IPS-18c (cell line): ENCODE results near the gene ONECUT2.

Experiments used
- H3K4me3 ChIP-seq: 2 replicates; pipeline ENCODE4 v1.7.0; 2013; ENCODE audit warnings: low read depth, mild to moderate bottlenecking, low read length, moderate library complexity; ENCODE audit not compliant: insufficient read depth
- H3K9me3 ChIP-seq: one replicate; pipeline ENCODE4 v1.6.1; 2013; ENCODE audit warnings: mild to moderate bottlenecking, low read length, moderate library complexity; ENCODE audit not compliant: control insufficient read depth, insufficient read depth

Gene ONECUT2

DNA sequence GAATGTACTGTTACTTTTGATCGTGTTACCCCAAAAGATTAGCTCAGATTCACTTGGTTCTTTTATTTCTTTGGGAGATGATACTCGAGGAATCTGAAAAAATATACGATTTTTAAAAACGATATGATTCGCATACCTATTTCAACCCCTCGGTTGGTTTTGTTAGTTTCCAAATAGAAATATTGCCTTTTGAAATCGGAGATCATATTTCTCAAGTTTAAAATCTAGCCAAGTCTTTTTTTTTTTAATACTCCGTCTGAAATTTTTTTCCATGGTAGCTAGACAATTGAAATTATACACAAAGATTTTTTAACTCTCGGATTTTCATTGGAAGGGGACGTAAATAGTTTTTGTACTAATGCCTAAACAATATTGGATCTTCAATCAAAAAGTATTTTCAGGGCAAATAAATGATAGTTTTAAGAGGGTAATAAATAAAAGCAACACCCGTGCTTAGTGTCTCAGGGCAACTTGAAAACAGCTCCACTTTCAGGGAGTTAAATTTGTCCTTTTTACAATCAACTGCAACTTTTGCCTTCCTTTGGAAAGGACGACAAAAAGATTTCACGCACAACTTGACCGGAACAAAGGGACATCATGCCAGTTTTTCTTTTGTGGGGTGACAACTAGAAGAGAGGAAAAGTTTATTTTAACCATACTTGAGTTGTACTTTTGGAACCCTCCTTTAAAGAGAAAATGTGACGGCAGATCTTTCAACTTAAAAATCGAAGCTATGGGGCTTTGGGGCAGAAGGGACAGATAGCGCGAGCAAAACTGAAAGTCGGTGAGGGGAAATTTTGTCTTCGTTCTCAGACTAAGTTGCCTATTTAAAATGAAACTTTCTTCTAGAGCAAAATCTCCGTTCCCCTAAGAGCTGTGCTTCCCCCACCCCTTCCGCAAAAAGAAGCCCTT, 5.8 kb upstream of the ONECUT2 start:
- H3K4me3 ChIP-seq, result peak overlapping the region; percentile 34

DNA sequence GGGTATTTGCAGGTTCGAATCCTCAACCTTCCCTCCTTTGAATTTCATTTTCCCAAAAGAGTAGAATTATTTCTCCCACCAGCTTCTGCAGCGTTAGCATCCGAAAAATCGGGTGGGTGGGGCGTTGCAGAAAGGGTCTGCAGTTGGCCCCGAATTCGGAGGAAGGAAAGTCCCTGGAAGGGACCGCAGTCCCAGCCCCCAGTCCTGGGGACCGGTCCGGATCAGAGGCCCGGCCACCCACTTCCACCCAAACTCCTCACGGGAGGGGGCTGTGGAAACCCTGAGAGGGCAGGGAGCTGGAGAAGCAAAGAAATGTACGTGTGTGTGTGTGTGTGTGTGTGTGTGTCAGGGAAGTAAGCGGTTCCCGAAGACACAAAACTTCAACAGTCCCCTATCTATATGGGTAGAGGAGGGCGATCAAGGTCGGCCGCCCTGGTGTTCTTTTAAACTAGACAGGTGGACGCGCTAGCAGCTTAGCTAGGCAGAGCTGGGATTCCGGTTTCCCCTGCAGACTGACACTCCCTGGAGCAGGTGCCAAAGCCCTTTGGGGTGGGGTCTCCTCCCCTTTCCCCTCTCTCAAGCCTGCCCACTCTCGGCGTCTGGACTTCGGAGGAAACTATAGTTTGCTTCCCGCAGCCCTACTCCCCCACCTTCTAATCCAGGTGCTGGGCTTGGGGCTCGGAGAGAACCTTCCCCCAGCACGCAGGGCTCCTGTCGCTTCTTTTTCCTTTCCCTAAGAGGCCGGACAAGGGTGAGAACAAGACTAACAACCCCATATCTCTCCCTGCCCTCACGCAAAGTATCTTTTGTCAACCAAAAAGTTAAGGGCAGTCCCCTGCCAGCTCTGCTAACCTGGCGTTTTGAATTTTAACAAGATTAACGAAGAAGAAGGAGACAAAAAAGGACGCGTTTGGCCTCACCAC, 4.8 kb upstream of the ONECUT2 start:
- peaks cover 3% of the 10 kb centered on the region for H3K9me3 ChIP-seq
- H3K4me3 ChIP-seq, result peak overlapping the region; percentile 34

More for the DNA sequence above, 5.8 kb upstream of the ONECUT2 start:
- H3K9me3 ChIP-seq, result peaks cover 3% of the 10 kb centered on the region

DNA sequence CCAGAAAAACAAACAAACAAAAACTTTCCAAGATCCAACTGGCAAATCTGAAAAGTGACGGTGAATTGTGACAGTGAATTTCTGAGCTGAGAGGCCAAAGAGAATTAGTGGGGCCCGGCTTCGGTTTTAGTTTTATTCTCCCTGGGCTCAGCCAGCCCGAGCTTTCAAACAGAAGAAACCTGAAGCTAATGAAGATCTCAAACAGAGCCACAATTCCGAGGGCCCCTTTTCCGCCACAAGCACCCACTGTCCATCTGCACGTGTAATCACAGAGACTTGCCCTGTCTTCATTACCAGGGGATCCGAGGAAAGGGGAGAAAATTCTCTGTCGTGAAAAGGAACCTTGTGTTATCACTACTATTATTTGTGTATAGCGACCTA, 4.2 kb upstream of the ONECUT2 start:
- no peak overlapping the region; the same call in 1 of the 2 replicates for H3K4me3 ChIP-seq
- peaks cover 3% of the 10 kb centered on the region for H3K9me3 ChIP-seq

DNA sequence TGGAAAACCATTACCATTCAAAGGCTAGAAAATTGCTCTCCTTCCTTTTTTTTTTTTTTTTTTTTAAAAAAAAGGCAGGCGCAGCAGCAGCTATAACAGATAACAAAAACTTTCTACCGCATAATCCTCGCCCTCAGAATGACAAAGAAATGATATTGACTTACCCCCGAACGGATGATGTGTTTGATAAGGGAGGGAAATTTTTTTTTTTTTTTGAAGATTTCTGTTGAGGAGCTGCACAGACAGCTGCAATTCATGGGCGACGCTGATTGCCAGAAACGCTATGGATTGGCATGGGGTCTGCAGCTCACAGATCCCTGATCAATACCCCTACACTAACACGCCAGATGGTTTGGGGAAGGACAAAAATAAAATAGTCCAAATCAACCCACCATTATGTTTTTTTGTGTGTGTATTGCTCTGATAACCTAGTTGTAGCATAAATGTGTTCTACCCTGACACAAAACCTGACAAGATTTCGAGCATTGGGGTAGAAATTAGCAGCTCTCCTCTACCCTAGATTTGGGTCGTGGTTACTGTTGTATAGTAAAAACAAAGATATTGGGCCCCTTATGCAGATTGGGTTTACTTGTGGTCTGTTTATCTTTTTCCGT, 3.6 kb upstream of the ONECUT2 start:
- Histone ChIP-seq H3K9me3 (peaks cover 3% of the 10 kb centered on the region), H3K4me3 (no peak overlapping the region)

DNA sequence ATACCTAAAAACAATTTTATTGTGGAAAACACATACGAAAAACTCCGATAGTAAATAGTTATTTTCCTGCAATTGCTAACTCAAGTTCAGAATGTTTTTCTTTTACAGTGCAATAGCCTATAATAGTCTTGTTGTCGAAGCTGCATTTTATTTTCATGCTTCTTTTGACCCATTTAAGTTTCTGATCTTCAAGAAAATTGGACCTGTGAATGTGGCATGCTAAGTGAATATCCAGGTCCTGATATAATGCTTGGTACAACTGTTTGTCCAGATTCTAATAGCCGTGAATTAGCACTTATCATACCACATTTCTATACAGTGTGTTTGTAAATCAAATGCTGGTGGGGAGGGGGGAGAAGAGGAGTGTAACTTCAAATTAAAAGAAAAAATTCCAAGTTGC, 3.0 kb upstream of the ONECUT2 start:
- H3K4me3 ChIP-seq, result no peak overlapping the region
- H3K9me3 ChIP-seq, result peaks cover 3% of the 10 kb centered on the region

DNA sequence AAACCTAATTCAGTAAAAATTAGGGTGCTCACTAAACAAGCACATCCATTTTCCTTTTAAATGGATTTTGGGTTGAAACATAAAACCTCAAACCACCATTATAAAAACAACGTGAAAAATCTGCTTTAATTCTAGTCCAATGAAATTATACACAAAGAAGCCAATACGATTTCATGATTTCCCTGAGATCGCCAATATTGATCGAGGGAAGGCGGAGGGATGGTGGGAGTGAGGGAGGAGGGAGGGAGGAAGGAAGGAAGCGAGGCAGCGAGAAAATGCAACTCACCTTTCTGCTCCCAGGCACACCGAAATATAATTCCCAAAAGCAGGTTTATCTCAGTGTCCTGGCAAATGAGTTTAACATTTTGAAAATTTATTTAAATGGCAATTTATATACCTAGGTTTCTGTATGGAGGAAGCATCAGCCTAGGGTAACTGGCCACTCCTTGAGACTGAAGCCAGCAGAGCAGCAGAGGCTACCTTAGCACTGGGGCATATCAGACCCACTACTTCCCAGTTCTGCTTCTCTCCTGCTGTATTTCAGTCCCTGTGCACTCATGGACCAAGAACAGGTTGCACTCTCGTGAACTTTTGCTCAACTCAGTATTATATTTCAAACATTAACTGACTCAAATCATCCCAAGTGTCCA, 2.3 kb upstream of the ONECUT2 start:
- no peaks in the 10 kb centered on the region for H3K9me3 ChIP-seq
- H3K4me3 ChIP-seq, result no peak overlapping the region

DNA sequence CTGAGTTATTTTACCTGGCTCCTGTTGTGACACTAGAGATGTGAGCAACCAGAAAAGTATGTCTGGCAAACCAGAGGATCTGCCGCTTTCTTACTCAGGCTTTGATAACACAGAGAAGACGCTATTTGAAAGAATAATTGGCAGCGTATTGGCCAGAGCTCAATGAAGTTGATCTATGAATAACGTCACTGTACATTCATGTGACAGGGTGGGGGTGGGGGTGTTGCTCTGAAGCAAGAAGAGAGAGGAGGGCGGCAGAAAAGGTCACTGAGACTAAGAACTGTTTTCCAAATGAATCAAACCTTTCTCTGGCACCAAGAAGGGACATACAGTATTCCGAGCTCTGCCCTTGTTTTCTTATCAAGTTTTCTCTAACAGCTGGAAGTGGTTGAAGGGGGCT, 1.7 kb upstream of the ONECUT2 start:
- H3K9me3 ChIP-seq, result no peaks in the 10 kb centered on the region

DNA sequence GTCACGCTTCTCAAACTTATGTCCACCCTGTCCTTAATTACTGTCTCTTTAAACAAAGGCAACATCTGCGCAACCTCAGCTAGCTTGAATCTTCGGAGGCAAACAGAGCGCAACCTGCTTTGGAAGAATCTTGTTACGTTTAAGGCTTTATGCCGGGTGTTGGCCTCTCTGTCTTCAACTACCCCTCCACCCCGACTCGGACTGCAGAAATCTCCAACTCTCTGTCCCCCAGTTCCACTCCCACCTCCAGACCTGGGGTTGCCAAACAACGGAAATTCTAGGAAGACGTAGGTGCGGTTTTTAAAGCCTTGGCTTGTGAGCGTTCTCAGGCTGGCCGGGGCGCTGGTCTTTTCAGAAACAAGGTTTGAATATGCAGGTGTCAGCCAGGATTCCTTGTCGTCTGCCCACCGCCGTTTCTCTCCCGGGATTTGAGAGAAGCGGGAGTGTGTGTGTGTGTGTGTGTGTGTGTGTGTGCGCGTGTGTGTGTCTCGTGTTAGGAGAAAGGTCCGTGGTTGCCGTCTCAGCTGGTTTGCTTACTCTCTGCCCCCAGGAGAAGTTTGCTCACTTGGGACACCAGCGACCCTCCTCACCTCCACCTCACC, 1.1 kb upstream of the ONECUT2 start:
- H3K4me3 ChIP-seq, result peak overlapping the region; percentile 56; the same call in 1 of the 2 replicates

More for the DNA sequence above, 1.7 kb upstream of the ONECUT2 start:
- peak overlapping the region; percentile 56; the same call in 1 of the 2 replicates for H3K4me3 ChIP-seq

DNA sequence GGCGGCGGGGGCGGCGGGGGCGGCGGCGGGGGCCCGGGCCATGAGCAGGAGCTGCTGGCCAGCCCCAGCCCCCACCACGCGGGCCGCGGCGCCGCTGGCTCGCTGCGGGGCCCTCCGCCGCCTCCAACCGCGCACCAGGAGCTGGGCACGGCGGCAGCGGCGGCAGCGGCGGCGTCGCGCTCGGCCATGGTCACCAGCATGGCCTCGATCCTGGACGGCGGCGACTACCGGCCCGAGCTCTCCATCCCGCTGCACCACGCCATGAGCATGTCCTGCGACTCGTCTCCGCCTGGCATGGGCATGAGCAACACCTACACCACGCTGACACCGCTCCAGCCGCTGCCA, 644 bp downstream of the ONECUT2 start:
- Histone ChIP-seq H3K9me3 (no peaks in the 10 kb centered on the region), H3K4me3 (peak overlapping the region; percentile 36)

More for the DNA sequence above, 1.1 kb upstream of the ONECUT2 start:
- H3K9me3 ChIP-seq, result no peaks in the 10 kb centered on the region

DNA sequence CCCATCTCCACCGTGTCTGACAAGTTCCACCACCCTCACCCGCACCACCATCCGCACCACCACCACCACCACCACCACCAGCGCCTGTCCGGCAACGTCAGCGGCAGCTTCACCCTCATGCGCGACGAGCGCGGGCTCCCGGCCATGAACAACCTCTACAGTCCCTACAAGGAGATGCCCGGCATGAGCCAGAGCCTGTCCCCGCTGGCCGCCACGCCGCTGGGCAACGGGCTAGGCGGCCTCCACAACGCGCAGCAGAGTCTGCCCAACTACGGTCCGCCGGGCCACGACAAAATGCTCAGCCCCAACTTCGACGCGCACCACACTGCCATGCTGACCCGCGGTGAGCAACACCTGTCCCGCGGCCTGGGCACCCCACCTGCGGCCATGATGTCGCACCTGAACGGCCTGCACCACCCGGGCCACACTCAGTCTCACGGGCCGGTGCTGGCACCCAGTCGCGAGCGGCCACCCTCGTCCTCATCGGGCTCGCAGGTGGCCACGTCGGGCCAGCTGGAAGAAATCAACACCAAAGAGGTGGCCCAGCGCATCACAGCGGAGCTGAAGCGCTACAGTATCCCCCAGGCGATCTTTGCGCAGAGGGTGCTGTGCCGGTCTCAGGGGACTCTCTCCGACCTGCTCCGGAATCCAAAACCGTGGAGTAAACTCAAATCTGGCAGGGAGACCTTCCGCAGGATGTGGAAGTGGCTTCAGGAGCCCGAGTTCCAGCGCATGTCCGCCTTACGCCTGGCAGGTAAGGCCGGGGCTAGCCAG, 1.2 kb downstream of the ONECUT2 start:
- H3K4me3 ChIP-seq, result peak overlapping the region; percentile 36
- no peaks in the 10 kb centered on the region for H3K9me3 ChIP-seq

DNA sequence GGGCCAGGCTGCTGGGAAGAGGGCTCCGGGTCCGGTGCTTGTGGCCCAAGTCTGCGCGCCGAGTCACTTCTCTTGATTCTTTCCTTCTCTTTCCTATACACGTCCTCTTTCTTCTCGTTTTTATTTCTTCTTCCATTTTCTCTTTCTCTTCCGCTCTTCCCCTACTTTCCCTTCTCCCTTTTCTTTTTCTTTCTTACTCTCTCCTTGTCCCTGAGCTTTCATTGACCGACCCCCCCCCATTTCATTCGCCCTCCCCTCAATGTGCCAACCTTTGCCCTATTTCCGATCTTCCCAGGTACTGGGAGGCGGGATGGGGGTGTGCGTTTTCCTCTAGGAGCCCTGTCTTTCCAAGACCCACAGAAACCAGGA, 1.8 kb downstream of the ONECUT2 start:
- Histone ChIP-seq H3K9me3 (no peaks in the 10 kb centered on the region), H3K4me3 (peak overlapping the region; percentile 36; the same call in 1 of the 2 replicates)

DNA sequence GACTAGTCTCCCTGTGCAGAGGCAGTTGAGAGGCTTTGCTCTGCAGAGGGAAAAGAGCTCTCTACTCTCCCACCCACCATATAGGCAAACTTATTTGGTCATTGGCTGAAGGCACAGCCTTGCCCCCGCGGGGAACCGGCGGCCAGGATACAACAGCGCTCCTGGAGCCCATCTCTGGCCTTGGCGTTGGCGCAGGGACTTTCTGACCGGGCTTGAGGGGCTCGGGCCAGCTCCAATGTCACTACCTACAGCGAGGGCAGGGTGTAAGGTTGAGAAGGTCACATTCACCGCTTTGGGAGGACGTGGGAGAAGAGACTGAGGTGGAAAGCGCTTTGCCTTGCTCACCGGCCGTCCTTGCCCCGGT, 2.2 kb downstream of the ONECUT2 start:
- Histone ChIP-seq H3K9me3 (no peaks in the 10 kb centered on the region), H3K4me3 (peak overlapping the region; percentile 64; the same call in 1 of the 2 replicates)

DNA sequence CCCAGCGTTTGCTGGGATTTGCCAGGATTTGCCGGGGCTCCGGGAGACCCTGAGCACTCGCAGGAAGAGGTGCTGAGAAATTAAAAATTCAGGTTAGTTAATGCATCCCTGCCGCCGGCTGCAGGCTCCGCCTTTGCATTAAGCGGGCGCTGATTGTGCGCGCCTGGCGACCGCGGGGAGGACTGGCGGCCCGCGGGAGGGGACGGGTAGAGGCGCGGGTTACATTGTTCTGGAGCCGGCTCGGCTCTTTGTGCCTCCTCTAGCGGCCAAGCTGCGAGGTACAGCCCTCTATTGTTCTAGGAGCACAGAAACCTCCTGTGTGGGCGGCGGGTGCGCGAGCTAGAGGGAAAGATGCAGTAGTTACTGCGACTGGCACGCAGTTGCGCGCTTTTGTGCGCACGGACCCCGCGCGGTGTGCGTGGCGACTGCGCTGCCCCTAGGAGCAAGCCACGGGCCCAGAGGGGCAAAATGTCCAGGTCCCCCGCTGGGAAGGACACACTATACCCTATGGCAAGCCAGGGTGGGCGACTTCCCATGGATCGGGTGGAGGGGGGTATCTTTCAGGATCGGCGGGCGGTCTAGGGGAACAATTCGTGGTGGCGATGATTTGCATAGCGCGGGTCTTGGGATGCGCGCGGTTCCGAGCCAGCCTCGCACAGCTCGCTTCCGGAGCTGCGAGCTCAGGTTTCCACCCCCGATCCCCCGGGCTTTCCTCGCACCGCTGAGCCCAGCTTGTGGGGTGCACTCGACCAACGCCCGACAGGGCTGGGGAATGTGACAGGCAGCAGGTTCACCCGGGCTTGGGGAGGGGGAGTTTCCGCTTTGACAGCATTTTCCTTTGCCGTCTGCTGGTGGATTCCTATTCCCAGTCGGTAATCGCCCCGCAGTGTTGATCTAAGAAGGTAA, 2.8 kb downstream of the ONECUT2 start:
- H3K9me3 ChIP-seq, result no peaks in the 10 kb centered on the region
- peak overlapping the region; percentile 64 for H3K4me3 ChIP-seq

DNA sequence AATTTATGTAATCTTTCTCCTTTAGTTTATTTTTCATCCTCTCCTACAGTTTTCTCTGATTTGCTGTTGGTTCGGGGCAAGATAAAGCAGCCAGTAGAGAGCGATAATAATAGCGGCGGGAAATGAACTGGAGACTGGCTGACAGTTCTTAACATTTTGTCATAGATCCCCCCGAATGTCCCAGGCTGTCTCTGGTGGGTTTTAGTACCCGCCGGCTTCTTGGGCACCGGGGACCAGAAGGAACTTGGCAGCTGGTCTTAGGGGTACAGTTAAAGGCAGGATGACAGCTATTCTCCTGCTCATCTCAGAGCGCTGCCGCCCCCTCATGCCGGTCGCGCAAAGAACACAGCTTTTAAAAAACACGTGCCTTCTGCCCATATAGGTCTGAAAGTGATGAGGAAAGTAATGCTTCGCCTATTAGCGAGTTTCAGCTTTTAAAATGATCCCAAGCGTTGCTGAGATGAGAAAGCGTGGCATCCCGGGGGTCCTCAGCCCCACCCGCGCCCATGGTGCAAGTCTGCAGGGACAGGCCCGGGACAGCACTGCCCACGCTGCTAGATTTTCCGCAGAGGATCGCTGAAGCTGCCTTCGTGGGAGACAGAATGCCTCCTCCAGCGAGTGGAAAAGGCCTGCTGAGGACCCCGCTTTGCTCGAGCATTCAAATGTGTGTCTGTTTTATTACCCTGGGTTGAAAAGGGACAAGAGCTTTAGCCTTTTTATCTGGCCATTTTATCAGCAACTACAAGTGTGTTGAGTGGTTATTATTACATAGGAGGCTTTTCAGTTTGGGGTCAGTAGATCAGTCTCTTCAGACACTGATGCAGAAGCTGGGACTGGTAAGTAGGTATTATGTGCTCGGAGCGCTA, 3.8 kb downstream of the ONECUT2 start:
- Histone ChIP-seq H3K4me3 (peak overlapping the region; percentile 64), H3K9me3 (no peaks in the 10 kb centered on the region)
